CD1c-positive myeloid dendritic cell (primary cell): ENCODE measurements around the gene TMC3.
A peak's percentile ranks its signal among the peaks of the same experiment; 100 is the strongest.

Experiments used
- DNase-seq: peaks from one replicate; pipeline ENCODE4 v3.0.0-alpha.2; 2016; ENCODE audit errors: extremely low spot score

Gene TMC3

DNA sequence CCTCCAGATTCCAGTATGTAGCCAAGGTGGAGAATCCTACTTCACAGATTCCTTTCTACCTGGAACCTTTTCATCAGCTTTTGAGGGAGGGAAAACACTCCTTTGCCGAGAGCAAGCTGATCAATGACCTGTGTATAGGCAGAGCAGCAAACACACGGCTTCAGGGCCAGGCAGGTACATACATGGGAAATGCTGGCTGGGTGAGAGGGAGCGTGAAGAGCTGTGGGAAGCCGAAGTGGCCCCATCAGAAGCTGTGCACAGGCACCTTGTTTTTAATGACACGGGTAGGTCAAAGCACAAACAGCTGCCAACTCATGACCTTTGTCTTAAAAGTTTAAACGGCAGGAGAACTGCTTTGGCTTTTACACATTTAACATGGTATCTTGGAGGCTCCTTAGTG, 75.4 kb downstream of the TMC3 start:
- DNase-seq = no peak

GRCh38 chr15:81297603-81298575, 76.1 kb downstream of the TMC3 start:
- peak; percentile 83 for DNase-seq

- DNase-seq = no peak
Measured at GRCh38 chr15:81297147-81297572, 76.9 kb downstream of the TMC3 start.

DNA sequence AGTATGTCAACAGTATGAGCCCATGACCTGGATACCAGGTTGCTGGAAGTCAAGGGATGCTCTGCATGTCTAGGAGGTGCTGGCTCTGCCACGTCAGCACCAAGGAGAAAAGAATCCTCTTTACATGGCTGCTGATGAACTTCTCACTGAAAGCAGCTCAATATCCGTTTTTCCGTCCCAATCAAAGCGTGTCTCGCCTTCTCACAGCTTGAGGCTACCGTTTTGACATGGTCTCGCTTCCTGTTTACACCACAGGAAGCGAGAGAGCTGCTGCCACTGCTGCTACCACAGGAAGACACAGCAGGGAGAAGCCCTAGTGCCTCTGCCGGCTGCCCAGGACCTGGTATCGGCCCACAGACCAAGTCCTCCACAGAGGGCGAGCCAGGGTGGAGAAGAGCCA, 77.3 kb downstream of the TMC3 start:
- DNase-seq = peak; percentile 94

GRCh38 chr15:81296186-81296585, 77.8 kb downstream of the TMC3 start:
- no peak for DNase-seq

GRCh38 chr15:81295486-81296121, 78.4 kb downstream of the TMC3 start:
- peak; percentile 73 for DNase-seq

DNA sequence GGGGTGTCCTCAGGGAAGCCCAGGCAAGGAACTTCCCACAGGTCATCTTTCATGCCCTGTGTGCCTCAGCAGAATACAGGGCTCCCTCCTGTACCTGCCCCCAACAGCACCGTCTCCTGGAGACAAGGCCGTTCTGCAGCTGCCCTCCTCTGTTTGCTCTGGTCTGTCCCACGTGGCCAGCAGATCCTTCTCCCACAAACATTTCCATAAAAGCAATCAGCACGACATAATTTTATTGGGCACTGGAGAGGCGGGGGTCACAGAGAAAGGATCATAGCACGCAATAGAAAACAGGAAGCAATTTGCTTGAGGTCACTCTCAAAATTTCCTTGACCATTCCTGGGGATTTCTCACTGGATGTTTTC, 79.5 kb downstream of the TMC3 start:
- DNase-seq = peak; percentile 61

DNA sequence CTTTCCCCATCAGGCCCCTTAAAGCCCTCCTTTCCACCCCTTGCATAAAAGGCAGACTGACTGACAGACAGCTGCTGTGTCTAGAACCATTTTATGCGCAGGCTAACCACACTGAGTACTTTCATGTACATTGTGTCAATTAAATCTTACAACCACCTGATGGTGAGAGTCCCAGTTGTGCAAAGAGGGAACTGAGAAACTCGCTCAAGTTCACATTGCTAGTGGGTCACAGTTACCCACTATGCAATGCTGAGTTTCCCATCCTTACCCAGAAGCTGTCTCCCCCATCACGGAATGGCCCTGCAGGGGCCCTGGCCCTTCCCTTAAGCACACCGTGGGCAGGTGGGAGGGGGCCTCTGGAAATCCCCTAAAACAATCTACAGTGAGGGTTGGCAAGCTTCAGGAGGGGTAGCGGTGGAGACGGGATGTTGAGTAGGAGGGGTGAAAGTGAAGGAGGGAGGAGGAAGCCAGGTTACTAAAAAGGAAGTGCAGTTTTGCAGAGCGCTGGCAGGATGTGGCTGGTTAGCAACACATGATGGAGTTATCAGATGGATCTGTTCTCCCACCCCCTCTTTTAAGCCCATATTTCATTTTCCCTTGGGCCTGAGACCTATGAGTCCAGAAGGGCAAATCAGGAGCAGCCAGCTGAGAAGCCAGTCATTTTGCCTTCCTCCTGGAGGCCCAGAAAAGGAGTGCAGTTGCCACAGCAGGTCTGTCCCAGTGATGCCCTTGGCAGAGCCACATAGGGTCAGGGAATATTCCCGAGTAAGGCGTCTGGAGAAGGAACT, 80.1 kb downstream of the TMC3 start:
- DNase-seq = peak; percentile 88

DNA sequence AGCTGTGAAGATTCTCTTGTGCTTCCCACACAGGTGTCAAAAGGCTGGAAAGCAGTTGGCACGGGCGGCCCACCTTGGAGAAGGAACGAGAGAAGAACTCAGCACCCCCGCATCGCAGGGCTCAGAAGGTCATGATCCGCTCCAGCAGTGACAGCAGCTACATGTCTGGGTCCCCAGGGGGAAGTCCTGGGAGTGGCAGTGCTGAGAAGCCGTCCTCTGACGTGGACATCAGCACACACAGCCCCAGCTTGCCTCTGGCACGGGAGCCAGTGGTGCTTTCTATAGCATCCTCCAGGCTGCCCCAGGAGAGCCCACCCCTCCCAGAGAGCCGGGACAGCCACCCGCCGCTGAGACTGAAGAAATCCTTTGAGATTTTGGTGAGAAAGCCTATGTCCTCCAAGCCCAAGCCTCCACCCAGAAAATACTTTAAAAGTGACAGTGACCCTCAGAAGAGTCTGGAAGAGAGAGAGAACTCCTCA, 81.5 kb downstream of the TMC3 start:
- DNase-seq = peak; percentile 38

GRCh38 chr15:81291916-81292522, 82.0 kb downstream of the TMC3 start:
- no peak for DNase-seq

- DNase-seq = no peak
Measured at GRCh38 chr15:81289910-81290309, 84.1 kb downstream of the TMC3 start.

- no peak for DNase-seq
Measured at GRCh38 chr15:81288616-81289015, 85.4 kb downstream of the TMC3 start.

DNA sequence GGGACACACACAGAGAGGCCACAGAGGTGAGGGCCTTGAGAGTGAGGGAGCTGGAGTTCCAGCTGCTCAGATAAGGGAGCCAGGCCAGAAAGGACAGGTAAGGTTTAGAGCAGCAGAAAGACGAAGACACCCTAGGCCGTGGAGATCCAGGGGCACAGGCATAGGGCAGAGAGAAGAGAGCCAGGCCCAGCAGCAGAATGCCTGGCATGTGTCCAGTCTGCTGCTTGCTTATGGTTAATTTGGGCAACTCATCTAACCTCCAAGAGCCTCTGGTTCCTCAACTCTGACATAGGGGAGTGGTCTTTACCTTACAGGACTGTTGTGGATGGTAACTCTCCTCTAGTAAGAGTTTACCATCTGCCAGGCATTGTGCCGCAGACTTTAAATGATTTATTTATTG, 86.0 kb downstream of the TMC3 start:
- DNase-seq = no peak

DNA sequence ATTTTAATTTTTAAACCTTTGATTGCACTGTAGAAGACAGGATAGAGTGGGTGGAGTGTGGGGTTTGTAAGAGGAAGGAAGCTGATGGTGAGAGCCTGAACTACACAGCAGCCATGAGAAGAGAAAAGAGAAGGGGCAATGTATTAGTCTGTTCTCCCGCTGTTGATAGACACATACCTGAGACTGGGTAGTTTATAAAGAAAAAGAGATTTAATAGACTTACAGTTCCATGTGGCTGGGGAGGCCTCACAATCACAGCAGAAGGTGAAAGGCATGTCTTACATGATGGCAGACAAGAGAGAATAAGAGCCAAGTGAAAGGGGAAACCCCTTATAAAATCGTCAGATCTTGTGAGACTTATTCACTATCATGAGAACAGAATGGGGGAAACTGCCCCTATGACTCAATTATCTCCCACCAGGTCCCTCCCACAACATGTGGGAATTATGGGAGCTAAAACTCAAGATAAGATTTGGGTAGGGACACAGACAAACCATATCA, 87.3 kb downstream of the TMC3 start:
- peak; percentile 67 for DNase-seq

DNA sequence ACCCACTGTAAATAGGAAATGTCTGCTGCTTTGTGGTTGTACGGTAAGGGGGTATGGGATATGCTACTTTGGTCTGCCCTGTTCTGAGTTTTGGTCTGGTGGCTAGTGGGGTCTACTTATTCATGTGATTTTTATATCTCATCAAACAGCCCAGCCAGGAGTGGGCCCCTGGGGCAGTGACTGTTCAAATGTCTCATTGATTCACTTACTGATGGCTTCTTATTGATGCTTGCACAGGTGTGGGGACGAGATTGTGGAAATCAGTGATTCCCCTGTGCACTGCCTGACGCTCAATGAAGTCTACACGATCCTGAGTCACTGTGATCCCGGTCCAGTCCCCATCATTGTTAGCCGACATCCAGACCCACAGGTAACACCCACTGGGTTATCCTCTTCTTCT, 88.6 kb downstream of the TMC3 start:
- DNase-seq = no peak

DNA sequence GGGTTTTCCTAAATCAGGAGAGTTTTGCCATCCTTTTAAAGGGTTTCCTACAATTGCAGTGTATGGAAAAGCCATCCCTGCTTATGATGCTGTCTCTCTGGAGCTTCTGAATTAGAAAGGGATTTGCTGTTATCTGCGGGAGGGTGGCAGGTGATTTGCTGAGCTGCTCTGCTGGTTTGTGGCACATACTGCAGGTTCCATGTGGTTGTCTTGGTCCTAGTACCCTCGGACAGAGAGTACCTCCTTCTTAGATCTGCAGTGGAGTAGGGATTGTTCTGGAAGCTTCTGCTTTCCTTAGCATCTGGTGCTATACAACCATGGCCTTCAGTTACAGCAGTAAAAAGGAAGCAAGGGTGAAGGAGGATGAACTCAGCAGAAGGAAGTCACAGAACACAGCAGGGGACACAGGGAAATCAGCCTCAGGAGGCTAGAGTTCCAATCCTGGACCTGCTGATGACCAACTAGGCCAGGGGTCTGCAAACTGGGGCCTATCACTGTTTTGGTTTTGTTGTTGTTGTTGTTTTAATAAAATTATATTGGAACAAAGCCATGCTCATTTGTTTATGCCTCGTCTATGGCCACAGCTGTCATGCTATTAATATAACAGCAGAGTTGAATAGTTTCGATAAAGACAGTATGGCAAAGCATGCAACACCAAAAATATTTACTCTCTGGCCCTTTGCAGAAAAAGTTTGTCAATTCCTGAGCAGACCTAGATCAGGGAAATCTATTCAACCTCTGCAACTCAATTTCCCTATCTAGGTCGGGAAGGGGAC, 89.6 kb downstream of the TMC3 start:
- peak; percentile 47 for DNase-seq

GRCh38 chr15:81282911-81283310, 91.1 kb downstream of the TMC3 start:
- DNase-seq = no peak

GRCh38 chr15:81282606-81282895, 91.5 kb downstream of the TMC3 start:
- DNase-seq = no peak

DNA sequence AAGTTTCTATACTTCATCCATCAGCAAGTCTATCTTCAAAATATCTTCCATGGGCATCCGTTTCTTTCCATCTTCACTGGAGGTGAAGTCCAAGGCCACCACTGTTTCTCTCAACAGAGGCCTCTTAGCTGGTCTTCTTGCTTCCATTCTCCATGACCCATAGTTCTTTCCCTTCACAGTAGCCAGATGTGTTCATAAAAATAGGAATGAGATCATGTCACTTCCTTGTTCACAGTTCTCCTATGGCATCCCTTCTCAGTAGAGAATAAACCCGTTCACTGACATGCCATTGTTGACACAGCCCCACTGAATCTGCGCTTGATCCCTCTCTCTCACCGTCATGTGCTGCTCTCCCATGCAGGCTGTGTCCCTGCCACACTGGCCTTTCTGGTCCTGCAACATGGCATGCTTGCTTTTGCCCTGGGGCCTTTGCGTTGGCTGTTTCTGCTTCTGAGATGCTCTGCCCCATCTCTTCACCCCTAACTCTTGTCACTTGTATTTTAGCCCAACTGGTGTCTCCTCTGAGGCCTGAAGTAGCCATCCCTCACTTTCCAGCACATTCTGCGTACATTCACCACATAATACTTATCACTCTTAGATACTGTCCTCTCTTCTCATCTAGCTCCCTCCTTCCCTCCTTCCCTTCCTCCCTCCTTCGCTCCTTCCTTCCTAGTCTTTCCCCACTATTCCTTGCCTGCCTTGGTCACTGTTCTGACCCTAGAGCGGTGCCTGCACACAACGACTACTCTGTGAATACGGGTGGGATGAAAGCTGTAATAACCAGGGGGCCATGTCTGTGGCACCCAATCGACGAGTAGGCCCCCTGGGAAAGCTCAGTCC, 92.0 kb downstream of the TMC3 start:
- DNase-seq = no peak

DNA sequence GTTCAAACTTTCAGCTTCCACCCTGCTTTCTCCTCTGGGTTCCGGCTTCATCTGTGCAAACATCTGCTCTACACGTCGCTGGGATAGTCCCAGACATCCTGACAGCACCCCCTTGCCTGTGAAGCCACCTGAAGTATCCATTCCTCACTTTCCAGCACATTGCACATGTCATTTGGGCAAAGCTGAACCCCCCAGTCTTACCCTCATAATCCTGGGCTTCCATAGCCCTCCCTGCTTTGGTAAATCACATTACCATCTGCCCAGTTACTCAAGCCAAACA, 92.6 kb downstream of the TMC3 start:
- no peak for DNase-seq
